HG02885 (cell line): ENCODE measurements around the gene BMP3.
A peak's percentile ranks its signal among the peaks of the same experiment; 100 is the strongest.
"Not testable (repeated sequence)": the region's sequence is repeated elsewhere in the genome, so short reads cannot be mapped to it uniquely, and the experiment has no call there.

Experiments used
- ATAC-seq: cut with Tn5 transposase; IDR thresholded peaks from one replicate; pipeline ENCODE4 v1.9.1; 2021; ENCODE audit warnings: mild to moderate bottlenecking; ENCODE audit not compliant: unreplicated experiment, poor library complexity

BMP3 gene, protein sequence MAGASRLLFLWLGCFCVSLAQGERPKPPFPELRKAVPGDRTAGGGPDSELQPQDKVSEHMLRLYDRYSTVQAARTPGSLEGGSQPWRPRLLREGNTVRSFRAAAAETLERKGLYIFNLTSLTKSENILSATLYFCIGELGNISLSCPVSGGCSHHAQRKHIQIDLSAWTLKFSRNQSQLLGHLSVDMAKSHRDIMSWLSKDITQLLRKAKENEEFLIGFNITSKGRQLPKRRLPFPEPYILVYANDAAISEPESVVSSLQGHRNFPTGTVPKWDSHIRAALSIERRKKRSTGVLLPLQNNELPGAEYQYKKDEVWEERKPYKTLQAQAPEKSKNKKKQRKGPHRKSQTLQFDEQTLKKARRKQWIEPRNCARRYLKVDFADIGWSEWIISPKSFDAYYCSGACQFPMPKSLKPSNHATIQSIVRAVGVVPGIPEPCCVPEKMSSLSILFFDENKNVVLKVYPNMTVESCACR

DNA sequence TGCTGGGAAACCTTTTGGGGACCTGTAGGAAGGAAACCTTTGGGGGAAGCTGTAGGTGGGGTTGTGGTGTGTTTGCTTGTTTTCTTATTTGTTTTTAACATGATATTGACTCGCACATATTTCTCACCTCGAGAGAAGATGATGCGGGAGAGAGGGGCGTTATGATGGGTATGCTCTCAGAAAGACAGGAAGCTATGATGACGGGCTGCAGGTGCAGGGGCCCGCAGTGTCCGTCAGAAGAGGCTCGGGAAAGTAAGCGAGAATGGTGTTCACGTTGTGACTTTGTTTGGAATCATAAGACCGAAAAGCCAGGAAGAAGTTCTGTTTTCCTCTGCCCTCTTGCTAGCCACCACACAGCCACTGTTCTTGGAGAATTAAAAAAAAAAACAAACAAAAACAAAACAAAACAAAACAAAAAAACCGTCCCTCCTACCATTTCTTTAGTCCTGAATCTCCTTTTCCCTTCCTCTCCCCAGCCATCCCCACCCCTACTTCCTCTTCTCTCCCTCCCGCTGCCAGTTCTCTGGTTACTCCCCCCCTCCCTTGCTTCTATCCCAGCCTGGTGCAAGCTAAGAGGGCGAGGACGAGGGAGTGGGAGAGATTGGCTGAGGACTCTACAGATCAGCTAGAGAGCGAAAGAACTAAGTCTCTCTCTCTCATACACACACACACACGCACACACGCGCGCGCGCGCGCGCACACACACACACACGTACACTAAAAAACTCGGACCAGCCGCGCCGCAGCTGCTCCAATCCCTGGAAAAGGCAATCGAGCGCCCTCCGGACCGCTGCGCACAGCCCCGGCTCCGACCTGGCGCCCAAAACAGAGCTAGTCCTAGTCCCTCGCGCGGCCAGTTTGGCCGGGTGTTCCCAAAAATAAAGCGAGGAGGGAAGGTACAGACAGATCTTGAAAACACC is at the start of gene BMP3:
BMP3 (plus strand) TSS at position 648 of the 920 bp plus-strand sequence. CDS start 577 bp downstream, outside the sequence.
- ATAC-seq = peak; percentile 39

DNA sequence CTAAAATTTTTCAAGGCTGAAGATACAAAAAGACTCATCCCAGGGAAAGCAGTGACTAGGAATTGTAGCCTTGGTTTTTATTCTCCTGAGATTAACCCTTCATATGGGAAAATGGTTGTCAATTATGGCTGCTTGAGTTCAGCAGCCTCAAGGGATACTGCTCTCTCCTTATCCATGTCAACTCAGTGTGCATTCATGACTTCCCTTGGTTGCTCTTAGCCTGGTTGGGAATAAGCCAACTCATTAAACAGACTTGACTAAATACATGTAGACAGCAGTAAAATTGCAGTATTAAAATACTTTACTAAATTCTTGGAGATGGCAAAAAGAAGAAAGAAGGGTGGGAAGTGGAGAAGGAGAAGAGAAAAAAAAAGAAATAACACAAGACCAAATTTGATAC is 44.5 kb upstream of the BMP3 start:
- ATAC-seq = no peak

DNA sequence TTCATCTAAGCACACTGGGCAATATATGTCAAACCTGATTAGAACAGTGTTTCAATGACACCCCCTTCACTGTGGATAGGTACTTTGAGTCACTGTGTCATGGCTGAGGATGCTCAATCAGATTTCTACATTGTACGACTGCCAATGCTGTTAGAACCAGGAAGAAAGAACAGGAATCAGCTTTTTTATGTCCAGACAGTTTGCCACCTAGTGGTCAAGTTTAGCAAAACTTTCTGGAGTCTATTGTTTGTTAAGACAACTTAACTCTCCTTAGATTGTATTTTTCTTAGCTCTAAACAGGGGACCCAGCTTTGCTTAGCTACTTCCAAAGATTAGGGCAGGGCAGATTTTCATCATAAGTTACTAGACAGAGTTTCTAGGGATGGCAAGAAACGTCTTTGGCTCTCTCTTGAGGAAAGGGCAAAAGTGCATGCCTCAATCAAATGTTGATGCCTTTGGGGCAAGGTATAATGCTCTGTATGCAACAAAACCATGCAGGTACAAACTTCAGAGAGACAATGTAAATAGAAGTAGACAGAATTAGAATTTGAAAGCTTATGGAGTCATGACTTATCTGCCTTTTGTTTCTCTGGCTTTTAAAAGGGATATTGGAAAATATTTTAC is 40.5 kb upstream of the BMP3 start:
- ATAC-seq = peak; percentile 87

DNA sequence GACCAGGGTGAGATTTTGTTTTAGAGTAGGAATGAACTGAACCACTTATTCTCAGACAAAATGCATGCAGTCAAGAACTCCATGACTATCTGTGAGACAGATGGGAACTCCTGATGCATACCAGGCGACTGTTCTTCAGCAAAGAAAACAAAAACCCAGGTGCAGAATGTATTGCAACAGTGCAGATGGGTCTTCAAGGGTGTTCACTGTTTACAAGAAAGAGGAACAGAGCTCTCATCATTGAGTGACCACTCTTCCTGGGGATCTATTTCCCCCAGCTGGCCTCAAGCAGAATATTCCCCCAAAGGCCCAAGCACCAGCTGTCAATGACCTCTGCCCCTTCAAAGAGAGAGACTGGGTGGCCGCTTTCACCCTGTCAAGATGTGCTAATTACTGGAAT is 39.7 kb upstream of the BMP3 start:
- ATAC-seq = no peak

DNA sequence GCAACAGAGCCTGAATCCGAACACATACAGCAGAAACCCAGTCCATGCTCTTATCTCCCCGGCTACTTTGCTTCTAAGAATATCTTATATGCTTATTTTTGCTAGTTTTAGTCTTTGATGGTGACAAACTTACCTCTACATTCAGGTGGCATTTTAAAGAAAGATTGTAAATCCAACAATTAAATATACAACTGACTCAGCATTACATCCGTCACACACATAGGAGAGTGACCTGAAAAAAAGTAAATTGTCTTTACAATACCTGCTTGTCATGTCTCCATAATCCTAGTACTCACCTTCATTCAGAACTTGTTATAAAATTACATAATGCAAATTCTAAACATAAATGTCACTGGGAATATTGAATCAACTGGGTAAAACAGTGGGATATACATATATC is 30.6 kb upstream of the BMP3 start:
- no peak for ATAC-seq

DNA sequence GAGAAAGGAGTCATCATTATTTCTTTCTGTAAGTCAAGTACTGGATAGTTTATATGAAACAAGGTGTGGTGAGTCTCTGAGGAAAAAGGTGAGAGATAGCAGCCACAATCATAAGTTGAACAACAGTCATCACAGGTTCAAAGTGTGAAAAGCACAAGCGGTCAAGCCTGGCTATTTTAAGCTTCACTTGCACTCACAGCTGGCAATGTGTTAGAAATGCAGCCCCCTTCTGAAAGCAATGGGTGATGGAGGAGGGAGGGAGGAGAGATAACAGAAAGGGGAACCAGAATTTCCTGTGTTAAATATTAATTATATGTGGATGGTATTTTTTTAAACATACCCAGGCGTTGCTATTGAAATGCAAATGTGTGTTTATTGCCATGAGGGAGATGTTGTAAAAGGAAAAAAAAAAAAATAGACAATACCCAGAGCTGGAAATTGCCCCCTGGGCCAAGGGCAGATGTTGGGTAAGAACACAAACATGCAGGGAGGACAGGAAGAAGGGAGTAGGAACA is 26.9 kb upstream of the BMP3 start:
- ATAC-seq = peak; percentile 93

DNA sequence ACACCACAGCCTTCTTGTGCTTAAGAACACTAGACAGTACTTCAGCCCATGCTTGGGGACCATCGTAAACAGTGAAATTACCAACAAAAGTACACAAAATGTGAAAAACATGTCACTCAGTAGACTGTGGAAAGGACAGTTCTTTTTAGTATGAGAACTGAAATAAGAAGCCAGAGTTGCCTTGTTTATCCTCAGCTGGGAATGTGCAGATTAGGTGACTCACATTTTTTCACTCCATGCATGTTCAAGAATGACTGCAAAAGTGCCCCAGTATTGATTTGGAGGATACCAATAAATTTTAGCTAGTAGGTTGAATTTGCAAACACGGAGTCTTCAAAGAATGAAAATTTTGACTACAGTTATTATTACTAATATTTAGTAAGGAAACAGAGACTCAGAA is 23.1 kb upstream of the BMP3 start:
- ATAC-seq = no peak

DNA sequence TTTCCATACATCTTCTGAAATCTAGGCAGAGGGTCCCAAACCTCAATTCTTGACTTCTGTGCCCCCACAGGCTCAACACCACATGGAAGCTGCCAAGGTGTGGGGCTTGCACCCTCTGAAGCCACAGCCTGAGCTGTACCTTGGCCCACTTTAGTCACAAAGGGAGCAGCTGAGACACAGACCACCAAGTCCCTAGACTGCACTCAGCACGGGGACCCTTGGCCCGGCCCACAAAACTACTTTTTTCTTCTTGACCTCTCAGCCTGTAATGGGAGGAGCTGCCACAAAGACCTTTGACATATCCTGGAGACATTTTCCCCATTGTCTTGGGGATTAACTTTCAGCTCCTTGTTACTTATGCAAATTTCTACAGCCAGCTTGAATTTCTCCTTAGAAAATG is 13.9 kb upstream of the BMP3 start:
- ATAC-seq = not testable (repeated sequence)

DNA sequence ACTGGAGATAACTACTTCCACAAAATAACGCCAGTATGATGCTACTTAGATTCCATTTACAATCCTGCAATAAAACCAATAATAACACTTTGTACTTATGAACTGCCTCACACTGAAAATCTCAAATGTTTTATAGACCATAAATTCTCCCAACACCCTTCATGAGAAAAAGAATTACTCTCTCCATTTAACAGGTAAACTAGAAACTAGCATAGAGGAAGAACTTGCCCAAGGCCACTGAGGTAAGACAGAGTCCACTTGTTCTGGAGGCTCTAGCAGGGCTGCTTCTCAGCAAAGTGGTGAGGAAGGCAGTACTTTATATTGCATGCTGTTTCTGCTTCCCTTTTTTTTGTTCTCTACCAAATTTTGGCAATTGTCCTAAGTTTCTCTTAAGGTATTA is 11.5 kb upstream of the BMP3 start:
- ATAC-seq = no peak

DNA sequence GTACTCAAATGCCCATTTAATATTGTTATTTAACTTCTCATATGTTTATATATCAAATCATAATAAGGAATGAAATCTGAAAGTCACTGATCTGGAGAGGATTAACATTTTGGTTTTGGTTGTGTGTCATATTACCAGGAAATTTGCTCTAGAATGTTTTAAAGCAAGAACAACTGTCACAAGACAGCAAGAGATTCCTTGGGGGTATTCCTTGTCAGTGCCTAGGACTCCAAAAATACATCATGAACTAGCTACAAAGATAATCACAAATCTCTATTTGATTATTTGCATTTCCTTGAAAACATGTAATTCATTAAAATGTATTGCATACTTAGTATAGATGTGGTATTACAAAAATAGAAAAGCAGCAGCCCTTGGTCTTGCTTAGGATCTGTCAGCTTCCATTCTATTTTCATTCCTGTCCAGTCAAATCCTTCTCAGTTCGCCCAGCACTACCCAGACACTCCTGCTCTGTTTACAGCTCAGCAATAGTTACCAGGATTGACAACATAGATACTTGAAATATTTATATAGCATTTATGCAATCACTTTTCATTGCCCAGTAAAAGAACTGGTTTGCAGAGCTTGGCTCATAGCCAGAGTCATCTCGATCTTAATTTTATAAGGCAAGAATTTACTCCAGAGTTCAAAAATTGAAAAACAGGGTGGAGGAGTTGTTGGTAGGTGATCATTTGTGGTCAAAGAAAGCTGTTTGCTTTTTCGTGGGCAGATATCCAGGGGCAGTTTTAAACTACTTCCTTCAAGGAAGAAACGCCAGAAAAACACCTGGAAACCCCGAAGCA is 9.2 kb upstream of the BMP3 start:
- no peak for ATAC-seq

DNA sequence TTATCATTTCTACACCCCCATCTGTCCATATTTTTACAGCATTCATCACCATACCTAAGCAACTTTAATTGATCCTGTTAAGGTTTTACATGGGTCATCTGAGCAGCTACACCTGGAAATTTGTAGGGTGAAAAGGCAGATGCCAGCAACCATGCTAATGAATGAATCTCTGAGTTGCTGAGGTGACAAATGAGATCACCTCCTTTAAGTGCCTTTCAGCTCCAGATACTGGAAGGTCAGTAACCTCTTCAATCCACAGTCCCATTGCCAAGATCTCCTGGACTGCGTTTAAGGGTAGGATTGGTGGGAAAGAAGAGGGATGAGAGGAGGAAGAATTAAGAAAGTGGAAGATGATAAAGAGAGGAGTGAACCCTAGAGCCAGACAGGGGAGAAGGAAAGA is 8.5 kb upstream of the BMP3 start:
- ATAC-seq = no peak

DNA sequence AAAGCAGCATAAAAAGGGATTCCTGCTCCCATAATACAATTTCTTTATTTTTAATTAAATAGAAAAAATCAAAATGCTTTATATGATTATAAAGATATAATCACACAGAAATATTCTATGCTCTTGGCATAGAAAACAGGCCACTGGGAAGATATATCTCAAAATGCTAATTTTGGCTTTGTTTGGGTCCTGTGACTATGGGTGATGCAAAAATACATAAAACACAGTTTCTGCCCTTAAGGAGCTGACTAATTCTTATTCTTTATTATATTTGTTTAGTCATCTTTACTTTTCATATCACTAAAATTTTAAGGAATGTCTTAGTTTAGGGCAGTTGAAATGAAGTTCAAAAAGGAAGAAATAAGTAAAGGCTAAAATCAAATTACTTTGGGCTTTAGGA is 7.0 kb upstream of the BMP3 start:
- no peak for ATAC-seq

DNA sequence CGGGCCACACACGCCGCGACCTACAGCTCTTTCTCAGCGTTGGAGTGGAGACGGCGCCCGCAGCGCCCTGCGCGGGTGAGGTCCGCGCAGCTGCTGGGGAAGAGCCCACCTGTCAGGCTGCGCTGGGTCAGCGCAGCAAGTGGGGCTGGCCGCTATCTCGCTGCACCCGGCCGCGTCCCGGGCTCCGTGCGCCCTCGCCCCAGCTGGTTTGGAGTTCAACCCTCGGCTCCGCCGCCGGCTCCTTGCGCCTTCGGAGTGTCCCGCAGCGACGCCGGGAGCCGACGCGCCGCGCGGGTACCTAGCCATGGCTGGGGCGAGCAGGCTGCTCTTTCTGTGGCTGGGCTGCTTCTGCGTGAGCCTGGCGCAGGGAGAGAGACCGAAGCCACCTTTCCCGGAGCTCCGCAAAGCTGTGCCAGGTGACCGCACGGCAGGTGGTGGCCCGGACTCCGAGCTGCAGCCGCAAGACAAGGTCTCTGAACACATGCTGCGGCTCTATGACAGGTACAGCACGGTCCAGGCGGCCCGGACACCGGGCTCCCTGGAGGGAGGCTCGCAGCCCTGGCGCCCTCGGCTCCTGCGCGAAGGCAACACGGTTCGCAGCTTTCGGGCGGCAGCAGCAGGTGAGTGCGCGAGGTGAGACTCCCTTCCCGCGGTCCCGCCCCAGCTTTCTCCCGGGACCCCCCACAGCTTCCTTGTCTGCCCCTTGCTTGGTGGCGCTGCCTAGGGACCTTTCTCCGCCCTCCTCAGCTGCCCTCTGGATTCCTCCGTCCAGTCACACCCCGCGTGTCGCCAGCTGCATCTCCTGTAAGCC is 678 bp downstream of the BMP3 start:
- ATAC-seq = peak; percentile 50

DNA sequence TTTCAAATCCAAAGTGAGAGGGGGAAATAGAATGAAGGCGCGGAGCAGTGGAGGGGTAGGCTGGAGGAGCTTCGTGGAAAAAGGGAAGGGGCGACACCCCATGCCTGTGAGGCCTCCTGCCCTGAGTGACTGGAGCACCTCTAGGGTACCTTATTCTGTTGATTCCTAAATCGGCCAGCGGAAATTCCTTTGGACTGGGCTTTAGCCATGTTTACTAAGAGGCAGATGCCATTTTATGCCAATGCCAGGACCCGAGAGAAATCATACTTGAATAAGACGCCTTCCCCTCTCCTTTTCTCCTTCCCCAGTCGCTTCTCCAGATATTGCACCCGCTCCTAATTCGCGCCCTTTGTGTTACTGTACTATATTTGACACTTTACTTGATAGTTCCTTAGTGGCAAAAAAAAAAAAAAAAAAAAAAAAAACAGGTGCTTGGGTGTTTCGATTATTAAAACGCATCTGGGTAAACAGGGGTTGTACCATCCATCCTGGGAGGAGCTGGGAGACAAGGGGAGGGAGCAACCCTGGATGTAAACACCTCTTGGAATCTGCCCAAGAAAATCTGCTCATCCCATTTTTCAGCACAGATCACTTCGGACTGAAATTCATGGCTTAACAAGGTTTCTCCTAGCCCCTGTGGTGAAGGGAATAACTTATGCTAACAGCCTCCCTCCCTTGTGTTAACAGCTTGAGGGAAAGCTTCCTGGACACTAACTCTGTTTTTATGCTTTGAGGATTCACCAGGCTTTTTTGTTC is 1.5 kb downstream of the BMP3 start:
- ATAC-seq = no peak

DNA sequence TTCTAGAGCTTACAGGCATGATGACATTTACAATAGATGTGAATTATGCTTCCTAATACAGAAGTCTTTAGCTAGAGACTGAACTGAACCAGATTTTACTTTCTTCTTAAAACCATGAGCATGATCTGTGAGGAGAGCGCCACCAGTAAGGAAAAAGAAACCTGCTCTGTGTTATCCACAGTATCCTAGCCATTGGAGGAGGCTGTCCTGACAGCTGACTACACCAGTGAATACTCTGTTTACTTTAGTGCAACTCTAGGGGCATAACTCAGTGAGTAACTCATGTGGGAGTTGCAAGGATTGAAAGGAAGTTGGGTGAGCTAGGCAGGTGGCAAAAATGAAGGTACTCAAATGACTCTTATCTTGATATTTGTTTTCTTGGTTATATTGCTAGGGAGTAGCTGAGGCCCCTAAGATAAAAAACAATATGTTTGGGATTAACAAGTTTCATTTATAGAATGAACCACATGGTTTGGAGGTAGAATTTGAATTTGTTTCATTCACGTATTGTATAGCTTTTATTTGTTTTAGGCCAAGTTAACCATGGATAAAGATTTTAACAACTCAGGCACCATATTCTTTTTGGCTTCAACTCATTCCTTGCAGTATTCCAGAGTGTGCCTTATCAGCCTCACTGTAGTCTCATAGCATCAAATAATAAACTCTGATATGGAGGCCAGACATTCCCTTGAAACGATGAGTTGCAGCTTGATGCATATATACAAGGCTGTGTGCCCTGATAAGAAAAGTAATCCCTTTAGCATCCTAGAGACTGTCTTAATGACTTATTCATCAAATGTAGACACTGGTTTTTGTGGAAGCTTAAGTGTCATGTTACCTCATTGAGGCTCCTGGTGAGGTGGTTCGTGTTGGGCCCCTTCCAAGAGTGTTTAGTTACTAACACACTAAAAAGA is 2.5 kb downstream of the BMP3 start:
- ATAC-seq = no peak

DNA sequence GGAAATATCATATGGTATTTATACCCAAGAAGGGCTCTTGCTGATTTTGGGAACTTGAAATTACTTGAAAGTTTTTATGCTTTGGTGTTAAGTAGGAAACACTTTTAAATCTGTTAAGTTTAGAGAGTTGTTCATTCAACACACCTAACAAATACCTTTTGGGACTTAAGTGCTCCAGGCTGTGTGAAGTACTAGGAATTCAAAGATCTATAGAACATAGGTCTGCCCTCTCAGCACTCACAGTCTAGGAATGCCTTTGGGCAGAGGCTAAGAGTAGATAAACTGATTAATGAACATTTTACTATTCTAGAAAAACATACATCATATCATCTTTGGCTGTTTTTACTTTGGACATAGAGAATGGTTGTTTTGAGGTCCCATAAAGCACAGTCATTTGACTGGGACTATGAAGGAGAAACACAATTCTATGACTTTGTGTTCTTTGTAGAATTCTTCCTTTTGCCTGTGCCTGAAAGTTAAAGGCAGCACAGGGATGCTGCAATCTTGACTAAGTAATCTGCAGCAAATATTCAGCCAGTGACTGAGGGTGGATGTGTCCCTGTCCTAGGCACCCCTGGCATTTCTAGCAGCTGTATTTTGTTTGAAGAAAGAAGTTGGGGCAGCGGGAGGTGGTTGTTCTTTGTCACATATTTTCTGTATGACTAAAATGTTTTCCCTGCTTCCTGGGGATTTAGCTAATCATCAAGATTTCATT is 8.3 kb downstream of the BMP3 start:
- no peak for ATAC-seq
